Gastroesophageal sphincter (tissue), 4 donors: Measurements from ENCODE around the gene PPFIBP1. TPM values are rescaled to one million over a fixed set of nuclear protein-coding genes. Genes with fewer than 3 reads are reported as not detected.
"Not testable (repeated sequence)": the region's sequence is repeated elsewhere in the genome, so short reads cannot be mapped to it uniquely, and the experiment has no call there.

Source experiments
- ATAC-seq: fragments of 150-250 bp; one replicate; pipeline ENCODE4 v1.9.1; 2016; ENCODE audit warnings: mild to moderate bottlenecking, moderate library complexity
- H3K27ac ChIP-seq, 4 donors: fragments of 200-600 bp; sonication (generic) in 3 of 4; 1 replicate in 3 of 4; 2 replicates in 1 of 4; pipeline ENCODE4 v1.5.1; 2016 to 2019
- H3K27me3 ChIP-seq: fragments of 200-600 bp; sonication (generic); one replicate; pipeline ENCODE4 v1.5.1; 2019
- H3K36me3 ChIP-seq, 2 donors: fragments of 200-600 bp; sonication (generic); one replicate each; pipeline ENCODE4 v1.5.1; 2019; ENCODE audit warnings: control low read depth in 1 of 2
- H3K4me1 ChIP-seq, 3 donors: fragments of 200-600 bp; sonication (generic); 1 replicate in 2 of 3; 2 replicates in 1 of 3; pipeline ENCODE4 v1.5.1; 2016 to 2019; ENCODE audit warnings: control low read depth in 2 of 3
- H3K4me3 ChIP-seq, 2 donors: fragments of 200-600 bp; sonication (generic); one replicate each; pipeline ENCODE4 v1.5.1; 2019; ENCODE audit warnings: mild to moderate bottlenecking in 1 of 2, moderate library complexity in 1 of 2
- H3K9me3 ChIP-seq, 3 donors: fragments of 200-600 bp; sonication (generic); one replicate each; pipeline ENCODE4 v1.5.1; 2017 to 2019; ENCODE audit warnings: control low read depth in 2 of 3
- EP300 ChIP-seq: sonication (generic); formaldehyde crosslinking; IDR thresholded peaks from one replicate; pipeline ENCODE4 v1.6.1; 2017; ENCODE audit warnings: antibody characterized with exemption, mild to moderate bottlenecking
- POLR2A ChIP-seq, 2 donors: fragments of 450-650 bp; IDR thresholded peaks; one replicate each; pipeline ENCODE4 v1.6.1; 2017; ENCODE audit warnings: antibody characterized with exemption in 2 of 2, mild to moderate bottlenecking in 2 of 2, moderate library complexity in 1 of 2
- POLR2AphosphoS5 ChIP-seq: sonication (generic); formaldehyde crosslinking; IDR thresholded peaks from one replicate; pipeline ENCODE4 v1.6.1; 2017; ENCODE audit warnings: antibody characterized with exemption
- WGBS, 2 donors: methylation state at CpG; one replicate each; pipeline ENCODE4 v1.1.5; 2018; ENCODE audit warnings: low coverage in 1 of 2; 5-methylcytosine and 5-hydroxymethylcytosine counted together
- total RNA-seq, 4 donors: library from RNA; depleted of rRNA; stranded (reverse); fragments of >200 nt; gene quantifications; one replicate each; pipeline ENCODE4 v1.1.0, GENCODE V29; 2016
- TF ChIP-seq, protein P1 (sequence below), 4 experiments: fragments of 200-600 bp in 2 of 4; fragments of 450-650 bp in 2 of 4; sonication (generic) in 1 of 4; IDR thresholded peaks; one replicate each; pipeline ENCODE4 v1.5.1; 2017 to 2019; ENCODE audit warnings: antibody characterized with exemption in 4 of 4, mild to moderate bottlenecking in 2 of 4, moderate library complexity in 2 of 4

PPFIBP1 gene
- total RNA-seq, 4 donors from 2014 or later, result 70.7 to 78.7 (median 72.5) TPM

DNA sequence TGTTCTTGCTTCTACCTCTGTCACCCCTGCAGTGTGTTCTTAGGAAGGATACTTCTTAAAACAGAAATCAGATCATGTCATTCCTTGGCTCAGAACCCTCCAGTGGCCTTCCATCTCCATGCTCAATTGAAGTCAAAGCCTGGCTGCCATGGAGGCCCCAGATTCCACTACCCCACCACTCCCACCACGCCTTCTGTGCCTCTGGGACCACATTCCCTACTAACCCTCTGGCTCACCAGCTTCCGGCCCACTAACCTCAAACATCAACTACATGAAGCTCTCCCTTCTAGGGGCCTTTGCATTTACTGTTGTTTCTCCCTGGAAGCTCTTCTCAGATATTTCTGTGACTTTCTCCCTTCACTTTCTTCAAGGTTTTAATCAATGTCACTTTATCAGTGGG lies 96.1 kb downstream of the PPFIBP1 start:
- H3K4me3 ChIP-seq, result no peak overlapping the region
- peaks cover 0 to 18% (median 0%) of the 10 kb centered on the region in 3 donors for H3K4me1 ChIP-seq
- H3K9me3 ChIP-seq, result no peaks in the 10 kb centered on the region
- H3K27ac ChIP-seq, result no peak overlapping the region
- no peak for ATAC-seq
- no peaks in the 10 kb centered on the region for H3K27me3 ChIP-seq
- 88% methylated on average over 2 of the region's 2 CpGs; no CpG with 5 or more reads in 1 of the 2 donors for WGBS, 2 donors
- no peaks in the 10 kb centered on the region for H3K36me3 ChIP-seq
- no peak for TF ChIP-seq POLR2AphosphoS5
- TF ChIP-seq POLR2A (IDR thresholded peaks at IDR 0.05), result no peak
- TF ChIP-seq, protein P1, sequence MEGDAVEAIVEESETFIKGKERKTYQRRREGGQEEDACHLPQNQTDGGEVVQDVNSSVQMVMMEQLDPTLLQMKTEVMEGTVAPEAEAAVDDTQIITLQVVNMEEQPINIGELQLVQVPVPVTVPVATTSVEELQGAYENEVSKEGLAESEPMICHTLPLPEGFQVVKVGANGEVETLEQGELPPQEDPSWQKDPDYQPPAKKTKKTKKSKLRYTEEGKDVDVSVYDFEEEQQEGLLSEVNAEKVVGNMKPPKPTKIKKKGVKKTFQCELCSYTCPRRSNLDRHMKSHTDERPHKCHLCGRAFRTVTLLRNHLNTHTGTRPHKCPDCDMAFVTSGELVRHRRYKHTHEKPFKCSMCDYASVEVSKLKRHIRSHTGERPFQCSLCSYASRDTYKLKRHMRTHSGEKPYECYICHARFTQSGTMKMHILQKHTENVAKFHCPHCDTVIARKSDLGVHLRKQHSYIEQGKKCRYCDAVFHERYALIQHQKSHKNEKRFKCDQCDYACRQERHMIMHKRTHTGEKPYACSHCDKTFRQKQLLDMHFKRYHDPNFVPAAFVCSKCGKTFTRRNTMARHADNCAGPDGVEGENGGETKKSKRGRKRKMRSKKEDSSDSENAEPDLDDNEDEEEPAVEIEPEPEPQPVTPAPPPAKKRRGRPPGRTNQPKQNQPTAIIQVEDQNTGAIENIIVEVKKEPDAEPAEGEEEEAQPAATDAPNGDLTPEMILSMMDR (IDR thresholded peaks at IDR 0.05), result no peak
- TF ChIP-seq EP300, result no peak

DNA sequence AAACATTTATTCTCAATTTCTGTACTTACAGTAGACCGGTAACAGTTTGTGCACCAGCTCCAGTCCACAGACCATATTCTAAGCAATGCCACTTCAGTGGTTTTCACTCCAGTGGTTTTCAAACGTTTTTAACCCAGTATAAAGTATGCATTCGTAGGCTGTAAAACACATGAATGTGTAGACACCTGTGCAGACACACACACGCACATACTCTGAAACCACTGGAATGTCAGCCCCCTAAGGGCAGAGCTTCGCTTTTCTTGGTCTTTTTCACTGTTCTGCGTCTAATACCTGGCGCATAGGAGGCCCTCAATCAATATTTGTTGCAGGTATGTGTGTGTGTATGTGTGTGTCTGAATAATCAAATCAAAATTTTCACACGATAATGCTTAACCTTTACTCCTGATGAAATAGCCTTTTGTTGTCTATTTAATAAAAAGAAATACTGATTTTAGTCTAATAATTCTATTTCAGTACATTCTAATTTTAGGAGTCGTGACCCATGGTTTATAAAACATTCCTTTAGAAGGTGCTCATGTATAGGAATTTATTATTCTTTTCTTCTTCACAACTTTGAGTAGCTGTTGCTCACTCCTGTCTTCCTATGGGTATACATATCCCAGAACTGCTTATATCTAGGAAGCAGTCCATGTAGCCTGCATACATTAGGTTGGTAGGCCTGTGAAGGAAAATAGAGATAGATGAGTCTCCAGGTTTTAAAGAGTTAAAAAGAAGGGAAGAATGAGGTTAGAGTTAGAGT lies 98.6 kb downstream of the PPFIBP1 start:
- no peaks in the 10 kb centered on the region for H3K9me3 ChIP-seq
- no peak overlapping the region for H3K4me3 ChIP-seq
- WGBS, 2 donors, result 93 to 96% methylated on average over 7 to 9 of the region's 9 CpGs
- TF ChIP-seq POLR2A (IDR thresholded peaks at IDR 0.05) (no peak), EP300 (no peak), POLR2AphosphoS5 (no peak)
- TF ChIP-seq, protein P1 (IDR thresholded peaks at IDR 0.05), result no peak
- no peak for ATAC-seq
- H3K36me3 ChIP-seq, result no peaks in the 10 kb centered on the region
- peaks cover 0 to 23% (median 5%) of the 10 kb centered on the region in 3 donors for H3K4me1 ChIP-seq
- H3K27ac ChIP-seq, result no peak overlapping the region
- no peaks in the 10 kb centered on the region for H3K27me3 ChIP-seq

DNA sequence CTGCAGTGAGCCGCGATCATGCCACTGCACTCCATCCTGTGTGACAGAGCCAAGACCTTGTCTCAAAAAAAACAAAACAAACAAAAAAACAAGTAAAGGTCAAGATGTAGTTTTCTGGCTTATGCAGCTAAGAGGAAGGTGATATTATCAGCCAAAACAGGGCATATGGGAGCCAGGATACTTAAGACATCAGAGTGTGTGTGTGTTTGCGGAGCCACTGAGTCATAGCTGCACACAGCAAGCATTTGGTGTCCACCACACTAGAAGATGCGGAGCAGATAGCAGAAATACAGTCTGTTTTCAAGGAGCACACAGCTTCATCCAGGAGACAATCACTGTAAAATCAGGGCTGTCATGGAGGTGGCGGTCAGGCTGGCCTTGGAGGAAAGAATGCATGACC lies 99.6 kb downstream of the PPFIBP1 start:
- no peak for ATAC-seq
- H3K27ac ChIP-seq, result no peak overlapping the region

DNA sequence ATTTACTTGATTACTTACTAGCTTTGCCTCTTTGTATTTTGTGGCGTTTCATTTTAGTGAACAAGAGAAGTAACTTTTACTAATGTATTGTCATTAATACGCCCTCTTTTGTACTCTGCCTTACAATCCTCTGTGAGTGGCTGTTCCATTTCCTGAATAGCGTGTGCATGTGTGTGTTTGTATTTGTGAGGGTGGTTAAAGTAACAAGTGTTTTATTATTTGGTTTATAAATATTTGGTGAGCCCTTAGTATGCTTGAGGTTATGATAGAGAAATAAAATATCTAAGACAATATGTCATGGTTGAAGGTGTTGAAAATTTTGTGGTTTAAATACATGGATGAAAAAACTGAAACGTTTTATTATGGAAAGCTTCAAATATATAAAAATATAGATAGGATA lies 100.6 kb downstream of the PPFIBP1 start:
- no peak overlapping the region for H3K27ac ChIP-seq
- no peak overlapping the region for H3K4me3 ChIP-seq
- no peaks in the 10 kb centered on the region for H3K9me3 ChIP-seq
- WGBS, 2 donors, result 75% methylated on average over 4 of the region's 4 CpGs
- peaks cover 0 to 22% (median 5%) of the 10 kb centered on the region in 3 donors for H3K4me1 ChIP-seq
- no peaks in the 10 kb centered on the region for H3K36me3 ChIP-seq
- H3K27me3 ChIP-seq, result no peaks in the 10 kb centered on the region
- TF ChIP-seq POLR2AphosphoS5, result no peak
- ATAC-seq, result no peak

More for the DNA sequence above, 99.6 kb downstream of the PPFIBP1 start:
- TF ChIP-seq POLR2AphosphoS5 (no peak), POLR2A (IDR thresholded peaks at IDR 0.05) (no peak), EP300 (no peak)
- TF ChIP-seq, protein P1 (IDR thresholded peaks at IDR 0.05), result no peak
- no peak overlapping the region for H3K4me3 ChIP-seq
- no peaks in the 10 kb centered on the region for H3K27me3 ChIP-seq
- H3K36me3 ChIP-seq, result no peaks in the 10 kb centered on the region
- peaks cover 0 to 29% (median 5%) of the 10 kb centered on the region in 3 donors for H3K4me1 ChIP-seq
- no peaks in the 10 kb centered on the region for H3K9me3 ChIP-seq
- 91 to 92% methylated on average over 4 of the region's 5 CpGs for WGBS, 2 donors

DNA sequence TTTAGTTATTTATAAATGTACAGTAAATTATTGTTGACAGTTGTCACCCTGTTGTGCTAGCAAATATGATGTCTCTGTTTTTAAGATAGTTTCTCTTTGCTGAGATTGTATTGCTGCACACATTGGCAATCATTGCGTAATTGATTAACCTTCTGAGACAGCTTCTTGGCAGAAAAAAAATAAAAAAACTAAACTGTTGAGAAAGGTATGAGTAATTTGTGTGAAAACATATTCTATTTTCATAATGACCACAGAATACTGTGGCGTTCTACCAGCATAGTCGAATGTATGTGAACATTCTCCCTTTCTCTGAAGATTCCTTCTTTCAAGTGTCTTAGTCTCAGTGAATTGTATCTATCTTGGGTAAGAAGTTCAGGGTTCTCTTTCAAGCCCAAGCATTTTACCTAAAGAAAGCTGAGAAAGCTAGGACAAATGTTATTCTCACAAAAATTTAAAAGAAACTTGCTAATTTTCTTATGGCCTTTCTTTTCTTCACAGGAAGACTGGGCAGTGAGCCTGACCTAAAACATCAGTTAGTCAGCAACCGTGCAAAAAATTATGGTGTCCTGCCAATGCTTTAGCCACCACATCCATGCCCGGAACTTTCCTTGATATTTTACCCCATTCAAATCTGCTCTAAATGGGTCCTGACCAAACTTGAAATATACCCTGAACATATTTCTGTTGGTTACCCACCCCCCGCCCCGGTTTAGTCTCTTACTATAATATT lies 103.3 kb downstream of the PPFIBP1 start:
- H3K27ac ChIP-seq, result peak overlapping the region; percentile 44 to 73 (median 58)
- H3K4me3 ChIP-seq, result no peak overlapping the region

DNA sequence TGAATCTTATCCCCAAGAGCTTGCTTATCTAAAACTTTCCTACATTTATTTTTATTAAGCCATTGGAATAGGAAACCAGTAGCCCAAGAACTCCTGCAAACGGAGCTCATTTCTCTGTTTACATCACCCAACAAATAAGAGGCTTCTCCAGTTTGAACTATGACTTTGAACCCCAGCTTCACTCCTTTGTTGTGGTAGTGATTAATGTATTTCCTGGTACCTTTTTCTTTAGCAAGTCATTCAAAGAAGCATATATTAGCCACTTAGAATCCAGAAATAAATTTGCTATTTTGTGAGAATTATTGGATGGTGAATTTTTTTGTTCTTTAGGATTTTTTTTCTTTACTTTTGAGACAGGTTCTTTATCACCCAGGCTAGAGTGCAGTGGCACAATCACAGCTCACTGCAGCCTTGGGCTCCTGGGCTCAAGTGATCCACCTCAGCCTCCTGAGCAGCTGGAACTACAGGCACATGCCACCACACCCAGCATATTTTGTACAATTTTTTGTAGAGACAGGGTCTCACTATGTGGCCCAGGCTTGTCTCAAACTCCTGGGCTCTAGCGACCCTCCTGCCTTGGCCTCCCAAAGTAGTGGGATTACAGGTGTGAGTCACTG lies 104.0 kb downstream of the PPFIBP1 start:
- not testable (repeated sequence) for H3K36me3 ChIP-seq, H3K9me3 ChIP-seq, H3K27me3 ChIP-seq, ATAC-seq, H3K4me3 ChIP-seq
- 13 to 59% methylated on average over 1 to 2 of the region's 2 CpGs for WGBS, 2 donors
- peaks cover 4 to 28% (median 5%) of the 10 kb centered on the region in 3 donors for H3K4me1 ChIP-seq
- peak overlapping the region in 3 of 4 donors; percentile 44 to 65 (median 51) for H3K27ac ChIP-seq

More for the DNA sequence above, 103.3 kb downstream of the PPFIBP1 start:
- Histone ChIP-seq H3K9me3 (no peaks in the 10 kb centered on the region), H3K4me1 (peaks cover 3 to 26% (median 5%) of the 10 kb centered on the region in 3 donors), H3K36me3 (no peaks in the 10 kb centered on the region), H3K27me3 (no peaks in the 10 kb centered on the region)
- TF ChIP-seq POLR2AphosphoS5, result peak; percentile 54
- no peak for TF ChIP-seq POLR2A (IDR thresholded peaks at IDR 0.05)
- TF ChIP-seq, protein P1 (IDR thresholded peaks at IDR 0.05), result peak in 1 of 4 experiments; percentile 3
- TF ChIP-seq EP300, result no peak
- ATAC-seq, result peak; percentile 80
- 30 to 45% methylated on average over 5 to 6 of the region's 7 CpGs for WGBS, 2 donors

DNA sequence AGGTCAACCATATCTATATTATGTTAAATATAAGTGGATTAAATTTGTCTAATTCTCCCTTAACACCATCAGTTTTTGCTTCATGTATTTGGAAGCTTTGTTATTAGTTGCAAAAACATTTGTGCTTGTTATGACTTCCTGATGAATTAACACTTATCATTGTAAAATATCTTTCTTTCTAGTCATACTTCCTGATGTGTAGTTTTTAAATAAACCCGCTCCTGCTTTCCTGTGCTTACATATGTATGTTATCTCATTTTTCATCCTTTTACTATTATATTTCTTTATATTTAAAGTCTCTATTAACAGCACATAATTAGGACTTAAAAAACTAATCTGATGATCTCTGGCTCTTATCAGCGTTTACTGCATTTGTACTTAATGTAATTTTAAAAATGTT lies 106.2 kb downstream of the PPFIBP1 start:
- H3K27ac ChIP-seq, ATAC-seq, H3K36me3 ChIP-seq, H3K27me3 ChIP-seq, H3K4me3 ChIP-seq, H3K9me3 ChIP-seq: not testable (repeated sequence)
- peaks cover 4 to 28% (median 5%) of the 10 kb centered on the region in 3 donors for H3K4me1 ChIP-seq
- WGBS, 2 donors, result 62 to 79% methylated on average over 2 of the region's 2 CpGs
